Hepatocyte (in vitro differentiated cells): ENCODE data around the gene TRPM2. TPM values are rescaled to one million over a fixed set of nuclear protein-coding genes. Genes with fewer than 3 reads are reported as not detected.

Source experiments
- DNase-seq: peaks from one replicate; pipeline ENCODE4 v3.0.0-alpha.2; 2016; ENCODE audit warnings: low spot score
- H2AFZ ChIP-seq: fragments of 200-600 bp; sonication (generic); 2 replicates; pipeline ENCODE4 v1.6.0; 2016; ENCODE audit warnings: antibody characterized with exemption, mild to moderate bottlenecking
- H3K27ac ChIP-seq: fragments of 200-600 bp; sonication (generic); 2 replicates; pipeline ENCODE4 v1.5.1; 2016; ENCODE audit warnings: mild to moderate bottlenecking
- H3K27me3 ChIP-seq: fragments of 200-600 bp; sonication (generic); 2 replicates; pipeline ENCODE4 v1.6.1; 2016
- H3K36me3 ChIP-seq: fragments of 200-600 bp; sonication (generic); replicated peaks from 2 replicates; pipeline ENCODE4 v1.5.1; 2016; ENCODE audit warnings: low read depth; ENCODE audit not compliant: insufficient read depth
- H3K4me1 ChIP-seq: fragments of 200-600 bp; sonication (generic); 2 replicates; pipeline ENCODE4 v1.5.1; 2016; ENCODE audit warnings: mild to moderate bottlenecking, moderate library complexity; ENCODE audit not compliant: insufficient read depth
- H3K4me2 ChIP-seq: fragments of 200-600 bp; sonication (generic); 2 replicates; pipeline ENCODE4 v1.6.0; 2016
- H3K4me3 ChIP-seq: fragments of 200-600 bp; sonication (generic); 2 replicates; pipeline ENCODE4 v1.5.1; 2016; ENCODE audit warnings: mild to moderate bottlenecking
- H3K79me2 ChIP-seq: fragments of 200-600 bp; sonication (generic); 2 replicates; pipeline ENCODE4 v1.6.0; 2017; ENCODE audit warnings: mild to moderate bottlenecking
- H3K9me2 ChIP-seq: fragments of 200-600 bp; sonication (generic); replicated peaks from 2 replicates; pipeline ENCODE4 v1.6.0; 2017; ENCODE audit warnings: mild to moderate bottlenecking; ENCODE audit not compliant: insufficient read depth
- H3K9me3 ChIP-seq: fragments of 200-600 bp; sonication (generic); 2 replicates; pipeline ENCODE4 v1.5.1; 2016; ENCODE audit warnings: low read depth, mild to moderate bottlenecking
- H4K20me1 ChIP-seq: fragments of 200-600 bp; sonication (generic); 2 replicates; pipeline ENCODE4 v1.6.0; 2016; ENCODE audit warnings: mild to moderate bottlenecking; ENCODE audit not compliant: insufficient read depth, poor library complexity, severe bottlenecking
- EZH2 ChIP-seq: fragments of 200-600 bp; sonication (generic); IDR thresholded peaks from 2 replicates; pipeline ENCODE4 v1.6.1; 2016; ENCODE audit warnings: antibody characterized with exemption, mild to moderate bottlenecking, borderline replicate concordance
- EZH2phosphoT487 ChIP-seq: fragments of 200-600 bp; sonication (generic); IDR thresholded peaks from one replicate; pipeline ENCODE4 v1.6.1; 2018; ENCODE audit warnings: antibody characterized with exemption, mild to moderate bottlenecking, low read depth, moderate library complexity; ENCODE audit not compliant: unreplicated experiment, severe bottlenecking
- WGBS: methylation state at CpG from one replicate; pipeline ENCODE4 v1.1.6; 2016; ENCODE audit warnings: low lambda C conversion rate; ENCODE audit errors: missing lambda C conversion rate; 5-methylcytosine and 5-hydroxymethylcytosine counted together
- polyA plus RNA-seq: library from polyadenylated mRNA; unstranded; fragments of >200 nt; fragmentation: Nextera tagmentation; extraction: Ambion mirVana; gene quantifications from 2 replicates; pipeline ENCODE4 v1.2.1, GENCODE V29; 2016
- total RNA-seq: library from RNA; depleted of rRNA; stranded (reverse); fragments of >200 nt; gene quantifications from 2 replicates; pipeline ENCODE4 v1.2.3, GENCODE V29; 2014
- TF ChIP-seq, protein P1 (sequence below): fragments of 200-600 bp; sonication (generic); IDR thresholded peaks from 2 replicates; pipeline ENCODE4 v1.5.1; 2016; ENCODE audit warnings: antibody characterized with exemption, mild to moderate bottlenecking; ENCODE audit not compliant: poor library complexity

Gene TRPM2
- total and polyA plus RNA-seq, 2 experiments from 2014 or later: 0.25 to 0.50 TPM

DNA sequence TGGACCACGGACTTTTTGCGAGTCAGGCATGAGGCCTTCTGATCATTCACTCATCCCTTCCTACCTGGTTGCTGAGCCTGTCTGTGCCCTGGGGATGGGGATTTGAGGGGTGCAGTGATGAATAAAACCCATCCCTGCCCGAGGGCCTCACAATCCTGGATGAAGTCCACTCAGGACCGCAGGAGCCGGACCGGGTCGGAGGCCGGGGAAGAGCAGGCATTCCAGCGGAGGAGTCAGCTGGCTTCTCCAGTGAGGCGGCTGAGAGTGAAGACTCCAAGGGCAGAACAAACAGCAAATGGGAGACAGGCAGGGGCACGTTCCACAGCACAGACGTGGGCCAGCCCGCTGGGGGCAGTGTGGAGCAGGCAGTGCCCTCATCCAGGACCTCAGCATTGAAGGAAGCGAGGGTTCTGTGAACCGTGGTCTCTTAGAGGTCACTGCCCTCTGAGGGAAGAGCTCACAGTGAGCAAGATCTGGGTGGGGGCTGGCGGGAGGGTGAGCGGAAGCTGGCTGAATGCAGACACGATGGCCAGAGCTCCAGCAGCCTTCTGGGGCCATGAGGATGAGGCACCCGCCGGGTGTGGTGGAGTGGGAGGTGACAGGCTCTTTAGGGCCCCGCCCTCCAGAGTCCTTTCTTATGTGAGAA lies 91.0 kb downstream of the TRPM2 start:
- H3K4me1 ChIP-seq: no peaks in the 10 kb centered on the region
- no peaks in the 10 kb centered on the region for H4K20me1 ChIP-seq
- H3K27me3 ChIP-seq: no peaks in the 10 kb centered on the region
- 78% methylated on average over 21 of the region's 21 CpGs for WGBS
- H3K36me3 ChIP-seq: no peaks in the 10 kb centered on the region
- TF ChIP-seq EZH2 (no peak), EZH2phosphoT487 (no peak)
- TF ChIP-seq, protein P1, sequence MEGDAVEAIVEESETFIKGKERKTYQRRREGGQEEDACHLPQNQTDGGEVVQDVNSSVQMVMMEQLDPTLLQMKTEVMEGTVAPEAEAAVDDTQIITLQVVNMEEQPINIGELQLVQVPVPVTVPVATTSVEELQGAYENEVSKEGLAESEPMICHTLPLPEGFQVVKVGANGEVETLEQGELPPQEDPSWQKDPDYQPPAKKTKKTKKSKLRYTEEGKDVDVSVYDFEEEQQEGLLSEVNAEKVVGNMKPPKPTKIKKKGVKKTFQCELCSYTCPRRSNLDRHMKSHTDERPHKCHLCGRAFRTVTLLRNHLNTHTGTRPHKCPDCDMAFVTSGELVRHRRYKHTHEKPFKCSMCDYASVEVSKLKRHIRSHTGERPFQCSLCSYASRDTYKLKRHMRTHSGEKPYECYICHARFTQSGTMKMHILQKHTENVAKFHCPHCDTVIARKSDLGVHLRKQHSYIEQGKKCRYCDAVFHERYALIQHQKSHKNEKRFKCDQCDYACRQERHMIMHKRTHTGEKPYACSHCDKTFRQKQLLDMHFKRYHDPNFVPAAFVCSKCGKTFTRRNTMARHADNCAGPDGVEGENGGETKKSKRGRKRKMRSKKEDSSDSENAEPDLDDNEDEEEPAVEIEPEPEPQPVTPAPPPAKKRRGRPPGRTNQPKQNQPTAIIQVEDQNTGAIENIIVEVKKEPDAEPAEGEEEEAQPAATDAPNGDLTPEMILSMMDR: no peak
- H3K79me2 ChIP-seq: no peaks in the 10 kb centered on the region
- no peaks in the 10 kb centered on the region for H3K9me3 ChIP-seq
- H3K4me3 ChIP-seq: no peak overlapping the region
- no peak overlapping the region for H3K4me2 ChIP-seq
- H3K9me2 ChIP-seq: no peaks in the 10 kb centered on the region
- H3K27ac ChIP-seq: no peak overlapping the region
- no peak for DNase-seq
- no peak overlapping the region for H2AFZ ChIP-seq

DNA sequence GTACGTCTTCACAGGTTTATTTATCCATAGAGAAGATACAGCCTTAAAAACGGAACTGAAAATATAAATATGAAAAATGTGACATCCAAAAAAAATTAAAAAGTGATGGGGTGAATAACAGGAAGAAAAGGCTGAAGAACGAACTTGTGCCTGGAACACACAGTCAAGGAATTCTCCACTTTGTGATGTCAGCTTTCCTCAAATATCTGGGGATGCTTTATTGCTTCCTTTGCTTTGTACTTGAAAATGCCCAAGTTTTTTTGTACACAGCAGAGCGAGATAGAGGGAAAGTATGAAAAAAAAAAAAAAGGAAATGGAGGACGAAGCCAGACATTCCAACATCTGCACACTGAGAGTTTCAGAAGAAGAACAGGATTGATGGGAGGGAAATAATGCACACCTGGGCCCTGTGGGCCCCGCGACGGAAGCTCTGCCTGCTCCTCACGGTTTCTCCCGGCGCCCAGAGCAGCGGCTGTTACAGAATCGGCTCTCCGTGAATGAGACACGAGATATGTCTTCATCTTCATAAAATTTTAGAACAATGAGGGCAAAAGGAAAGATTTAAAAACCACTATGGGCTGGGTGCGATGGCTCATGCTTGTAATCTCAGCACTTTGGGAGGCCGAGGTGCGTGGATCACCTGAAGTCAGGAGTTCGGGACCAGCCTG lies 91.9 kb downstream of the TRPM2 start:
- Histone ChIP-seq H3K9me2 (no peaks in the 10 kb centered on the region), H3K36me3 (no peaks in the 10 kb centered on the region), H3K4me1 (no peaks in the 10 kb centered on the region), H3K27me3 (no peaks in the 10 kb centered on the region), H3K9me3 (no peaks in the 10 kb centered on the region), H2AFZ (no peak overlapping the region), H3K79me2 (no peaks in the 10 kb centered on the region), H3K4me2 (no peak overlapping the region), H3K4me3 (no peak overlapping the region), H4K20me1 (no peaks in the 10 kb centered on the region), H3K27ac (no peak overlapping the region)
- no peak for DNase-seq
- WGBS: 84% methylated on average over 19 of the region's 19 CpGs
- TF ChIP-seq EZH2 (no peak), EZH2phosphoT487 (no peak)
- TF ChIP-seq, protein P1: no peak

DNA sequence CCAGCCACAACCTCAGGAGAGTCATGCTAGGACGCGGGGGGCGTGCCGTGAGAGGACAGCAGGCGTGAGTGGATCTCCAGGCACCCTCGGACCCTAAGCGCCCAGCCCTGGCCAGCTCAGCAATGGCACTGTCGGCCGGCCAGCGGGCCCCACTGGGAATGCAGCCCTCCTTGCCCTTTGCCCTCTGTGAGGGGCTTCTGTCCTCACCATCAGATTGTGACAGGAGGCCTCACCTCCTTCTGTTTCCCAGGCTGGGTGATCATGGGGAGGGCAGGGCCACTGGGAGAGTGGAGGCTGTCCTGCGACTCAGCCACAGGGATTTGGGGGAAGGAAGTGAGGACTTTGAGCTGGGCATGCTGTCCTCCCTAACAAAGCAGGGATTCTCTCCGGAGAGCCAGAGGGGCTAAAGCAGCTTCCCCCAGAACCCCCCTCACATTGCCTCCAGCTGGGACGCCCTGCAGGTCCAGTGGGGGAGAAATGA lies 95.3 kb downstream of the TRPM2 start:
- TF ChIP-seq, protein P1: no peak
- TF ChIP-seq EZH2 (no peak), EZH2phosphoT487 (no peak)
- no peaks in the 10 kb centered on the region for H3K79me2 ChIP-seq
- no peak overlapping the region for H2AFZ ChIP-seq
- no peaks in the 10 kb centered on the region for H3K9me2 ChIP-seq
- 81% methylated on average over 13 of the region's 13 CpGs for WGBS
- H3K36me3 ChIP-seq: no peaks in the 10 kb centered on the region
- H4K20me1 ChIP-seq: no peaks in the 10 kb centered on the region
- no peak overlapping the region for H3K4me3 ChIP-seq
- DNase-seq: no peak
- H3K9me3 ChIP-seq: no peaks in the 10 kb centered on the region
- no peaks in the 10 kb centered on the region for H3K27me3 ChIP-seq
- no peak overlapping the region for H3K27ac ChIP-seq
- no peaks in the 10 kb centered on the region for H3K4me1 ChIP-seq
- no peak overlapping the region for H3K4me2 ChIP-seq
